Neural progenitor cell (in vitro differentiated cells): ENCODE measurements around the gene NFATC1. TPM values are rescaled to one million over a fixed set of nuclear protein-coding genes. Genes with fewer than 3 reads are reported as not detected.

Experiments
- DNase-seq: peaks from one replicate; pipeline ENCODE4 v3.0.0-alpha.2; 2016; ENCODE audit warnings: low spot score
- H2AFZ ChIP-seq: fragments of 200-600 bp; sonication (generic); replicated peaks from 2 replicates; pipeline ENCODE4 v1.6.1; 2016; ENCODE audit warnings: antibody characterized with exemption
- H3F3A ChIP-seq: fragments of 200-600 bp; sonication (generic); 2 replicates; pipeline ENCODE4 v1.6.1; 2016; ENCODE audit warnings: antibody characterized with exemption, low read depth
- H3K27ac ChIP-seq: fragments of 200-600 bp; sonication (generic); 2 replicates; pipeline ENCODE4 v1.5.1; 2016; ENCODE audit warnings: mild to moderate bottlenecking
- H3K27me3 ChIP-seq: fragments of 200-600 bp; sonication (generic); 2 replicates; pipeline ENCODE4 v1.6.1; 2016; ENCODE audit warnings: mild to moderate bottlenecking, moderate library complexity
- H3K36me3 ChIP-seq: fragments of 200-600 bp; sonication (generic); 2 replicates; pipeline ENCODE4 v1.5.1; 2016
- H3K4me1 ChIP-seq: fragments of 200-600 bp; sonication (generic); 2 replicates; pipeline ENCODE4 v1.6.1; 2016; ENCODE audit warnings: mixed run types
- H3K4me2 ChIP-seq: fragments of 200-600 bp; sonication (generic); 2 replicates; pipeline ENCODE4 v1.6.1; 2016
- H3K4me3 ChIP-seq: fragments of 200-600 bp; sonication (generic); 2 replicates; pipeline ENCODE4 v1.5.1; 2016
- H3K79me2 ChIP-seq: fragments of 200-600 bp; sonication (generic); 2 replicates; pipeline ENCODE4 v1.6.1; 2016; ENCODE audit warnings: low read depth
- H3K9ac ChIP-seq: fragments of 200-600 bp; sonication (generic); 2 replicates; pipeline ENCODE4 v1.6.1; 2016
- H3K9me3 ChIP-seq: fragments of 200-600 bp; sonication (generic); 2 replicates; pipeline ENCODE4 v1.5.1; 2016; ENCODE audit warnings: low read depth
- H4K20me1 ChIP-seq: fragments of 200-600 bp; sonication (generic); 2 replicates; pipeline ENCODE4 v1.6.1; 2016; ENCODE audit warnings: low read depth
- H3K27ac Mint-ChIP-seq: 3 replicates; pipeline ENCODE4 v1.8.0; 2021; ENCODE audit warnings: mixed read lengths
- H3K27me3 Mint-ChIP-seq: 2 replicates; pipeline ENCODE4 v1.8.0; 2022; ENCODE audit warnings: low read depth, mild to moderate bottlenecking, inconsistent platforms, moderate library complexity, mixed read lengths; ENCODE audit not compliant: insufficient read depth
- H3K36me3 Mint-ChIP-seq: 3 replicates; pipeline ENCODE4 v1.8.0; 2021; ENCODE audit warnings: mixed read lengths
- H3K4me1 Mint-ChIP-seq: 3 replicates; pipeline ENCODE4 v1.8.0; 2021; ENCODE audit warnings: mixed read lengths
- H3K4me3 Mint-ChIP-seq: 3 replicates; pipeline ENCODE4 v1.8.0; 2021; ENCODE audit warnings: mild to moderate bottlenecking, moderate library complexity, mixed read lengths
- H3K9me3 Mint-ChIP-seq: 3 replicates; pipeline ENCODE4 v1.8.0; 2020; ENCODE audit warnings: mixed read lengths
- CTCF ChIP-seq: fragments of 200-600 bp; sonication (generic); IDR thresholded peaks from 2 replicates; pipeline ENCODE4 v1.5.1; 2017; ENCODE audit warnings: antibody characterized with exemption, mild to moderate bottlenecking
- EZH2 ChIP-seq: fragments of 200-600 bp; sonication (generic); IDR thresholded peaks from 2 replicates; pipeline ENCODE4 v1.6.1; 2017; ENCODE audit warnings: antibody characterized with exemption, mild to moderate bottlenecking, moderate library complexity
- EZH2phosphoT487 ChIP-seq: fragments of 200-600 bp; sonication (generic); IDR thresholded peaks from 2 replicates; pipeline ENCODE4 v1.6.1; 2017; ENCODE audit warnings: antibody characterized with exemption
- total RNA-seq: library from RNA; depleted of rRNA; stranded (reverse); fragments of >200 nt; gene quantifications from 2 replicates; pipeline ENCODE4 v1.2.3, GENCODE V29; 2015; ENCODE audit warnings: low replicate concordance

The NFATC1 gene
- total RNA-seq, 1 donor from 2014 or later: 2.3 TPM

- H3K27me3 ChIP-seq: peaks cover 16% of the 10 kb centered on the region
- Mint-ChIP-seq H3K4me3 (no peak overlapping the region), H3K9me3 (no peaks in the 10 kb centered on the region), H3K27me3 (peaks cover 6% of the 10 kb centered on the region), H3K36me3 (peaks cover 4% of the 10 kb centered on the region), H3K27ac (no peak overlapping the region), H3K4me1 (peaks cover 24% of the 10 kb centered on the region)
- TF ChIP-seq EZH2 (no peak), CTCF (no peak), EZH2phosphoT487 (no peak)
- no peaks in the 10 kb centered on the region for H3K9me3 ChIP-seq
- H3K27ac ChIP-seq: no peak overlapping the region
- no peak for DNase-seq
- H3K9ac ChIP-seq: no peak overlapping the region
- peak overlapping the region; percentile 47 for H3K4me2 ChIP-seq
- peaks cover 4% of the 10 kb centered on the region for H3F3A ChIP-seq
- no peaks in the 10 kb centered on the region for H4K20me1 ChIP-seq
- H2AFZ ChIP-seq: peak overlapping the region; percentile 98
- H3K4me1 ChIP-seq: peaks cover 17% of the 10 kb centered on the region
- H3K36me3 ChIP-seq: no peaks in the 10 kb centered on the region
- no peak overlapping the region for H3K4me3 ChIP-seq
- H3K79me2 ChIP-seq: no peaks in the 10 kb centered on the region
Measured at GRCh38 chr18:79507076-79507545, 111.4 kb downstream of the NFATC1 start.

- Mint-ChIP-seq H3K27ac (peak overlapping the region; percentile 47), H3K36me3 (peaks cover 4% of the 10 kb centered on the region), H3K4me1 (peaks cover 24% of the 10 kb centered on the region), H3K27me3 (peaks cover 6% of the 10 kb centered on the region), H3K9me3 (no peaks in the 10 kb centered on the region), H3K4me3 (no peak overlapping the region)
- Histone ChIP-seq H3K79me2 (no peaks in the 10 kb centered on the region), H4K20me1 (no peaks in the 10 kb centered on the region), H3K27me3 (peaks cover 16% of the 10 kb centered on the region), H3K27ac (no peak overlapping the region), H3K4me1 (peaks cover 17% of the 10 kb centered on the region), H3K9ac (no peak overlapping the region), H3K4me2 (no peak overlapping the region), H3F3A (peaks cover 4% of the 10 kb centered on the region), H3K9me3 (no peaks in the 10 kb centered on the region), H2AFZ (no peak overlapping the region), H3K4me3 (no peak overlapping the region), H3K36me3 (no peaks in the 10 kb centered on the region)
- DNase-seq: no peak
- TF ChIP-seq EZH2 (no peak), EZH2phosphoT487 (no peak), CTCF (no peak)
Measured at GRCh38 chr18:79507546-79508480, 112.1 kb downstream of the NFATC1 start.

- Mint-ChIP-seq H3K27me3 (peaks cover 6% of the 10 kb centered on the region), H3K4me3 (no peak overlapping the region), H3K4me1 (peaks cover 24% of the 10 kb centered on the region), H3K36me3 (peaks cover 4% of the 10 kb centered on the region), H3K27ac (no peak overlapping the region), H3K9me3 (no peaks in the 10 kb centered on the region)
- Histone ChIP-seq H2AFZ (no peak overlapping the region), H3K4me1 (peaks cover 17% of the 10 kb centered on the region), H3K9ac (no peak overlapping the region), H3K9me3 (no peaks in the 10 kb centered on the region), H3K27me3 (peaks cover 16% of the 10 kb centered on the region), H3F3A (peaks cover 4% of the 10 kb centered on the region), H3K27ac (no peak overlapping the region), H3K4me2 (no peak overlapping the region), H3K36me3 (no peaks in the 10 kb centered on the region), H3K79me2 (no peaks in the 10 kb centered on the region), H3K4me3 (no peak overlapping the region), H4K20me1 (no peaks in the 10 kb centered on the region)
- TF ChIP-seq CTCF (no peak), EZH2phosphoT487 (no peak), EZH2 (no peak)
- DNase-seq: no peak
Measured at GRCh38 chr18:79508565-79509535, 113.1 kb downstream of the NFATC1 start.
